Loucy (cell line): ENCODE data around the gene TIMM10.

Experiments
- H2AFZ ChIP-seq: fragments of 200-600 bp; sonication (generic); 2 replicates; pipeline ENCODE4 v1.6.0; 2016; ENCODE audit warnings: antibody characterized with exemption, mild to moderate bottlenecking, low read length, moderate library complexity
- H3F3A ChIP-seq: fragments of 200-600 bp; 2 replicates; pipeline ENCODE4 v1.6.0; 2016; ENCODE audit warnings: antibody characterized with exemption, low read depth, mild to moderate bottlenecking
- H3K27me3 ChIP-seq: fragments of 200-600 bp; sonication (generic); 2 replicates; pipeline ENCODE4 v1.6.1; 2014; ENCODE audit warnings: low read length, mild to moderate bottlenecking; ENCODE audit not compliant: insufficient read depth, poor library complexity, severe bottlenecking
- H3K36me3 ChIP-seq: fragments of 200-600 bp; sonication (generic); 2 replicates; pipeline ENCODE4 v1.6.1; 2016; ENCODE audit warnings: low read length; ENCODE audit not compliant: insufficient read depth
- H3K4me1 ChIP-seq: fragments of 200-600 bp; sonication (generic); 2 replicates; pipeline ENCODE4 v1.5.1; 2014; ENCODE audit warnings: low read length, mild to moderate bottlenecking; ENCODE audit not compliant: insufficient read depth, poor library complexity, severe bottlenecking
- H3K4me2 ChIP-seq: fragments of 200-600 bp; sonication (generic); 2 replicates; pipeline ENCODE4 v1.6.0; 2014; ENCODE audit warnings: antibody characterized with exemption, low read length, low read depth, mild to moderate bottlenecking; ENCODE audit not compliant: poor library complexity, severe bottlenecking
- H3K4me3 ChIP-seq: fragments of 200-600 bp; sonication (generic); 2 replicates; pipeline ENCODE4 v1.5.1; 2014; ENCODE audit warnings: low read length, mild to moderate bottlenecking, mixed read lengths; ENCODE audit not compliant: poor library complexity, severe bottlenecking
- H3K79me2 ChIP-seq: fragments of 200-600 bp; sonication (generic); 2 replicates; pipeline ENCODE4 v1.6.1; 2014; ENCODE audit warnings: low read length; ENCODE audit not compliant: insufficient read depth
- H3K9ac ChIP-seq: fragments of 200-600 bp; sonication (generic); 2 replicates; pipeline ENCODE4 v1.6.0; 2014; ENCODE audit warnings: mild to moderate bottlenecking, low read depth, low read length, moderate library complexity; ENCODE audit not compliant: poor library complexity, severe bottlenecking
- H3K9me2 ChIP-seq: fragments of 200-600 bp; sonication (generic); replicated peaks from 2 replicates; pipeline ENCODE4 v1.6.1; 2016; ENCODE audit warnings: low read depth, low read length, mixed read lengths
- H3K9me3 ChIP-seq: fragments of 200-600 bp; sonication (generic); 2 replicates; pipeline ENCODE4 v1.6.1; 2014; ENCODE audit warnings: mild to moderate bottlenecking, antibody characterized with exemption, low read length, low read depth; ENCODE audit not compliant: insufficient read depth
- H4K20me1 ChIP-seq: fragments of 200-600 bp; sonication (generic); 2 replicates; pipeline ENCODE4 v1.6.0; 2014; ENCODE audit warnings: antibody characterized with exemption, low read length, mild to moderate bottlenecking; ENCODE audit not compliant: insufficient read depth, poor library complexity, severe bottlenecking
- CTCF ChIP-seq: fragments of 200-600 bp; sonication (generic); conservative IDR thresholded peaks from 2 replicates; pipeline ENCODE4 v1.5.1; 2014; ENCODE audit warnings: mild to moderate bottlenecking, antibody characterized with exemption, low read length
- EZH2phosphoT487 ChIP-seq: fragments of 200-600 bp; IDR thresholded peaks from 2 replicates; pipeline ENCODE4 v1.6.1; 2018; ENCODE audit warnings: antibody characterized with exemption, mild to moderate bottlenecking, moderate library complexity, borderline replicate concordance

The TIMM10 gene

DNA sequence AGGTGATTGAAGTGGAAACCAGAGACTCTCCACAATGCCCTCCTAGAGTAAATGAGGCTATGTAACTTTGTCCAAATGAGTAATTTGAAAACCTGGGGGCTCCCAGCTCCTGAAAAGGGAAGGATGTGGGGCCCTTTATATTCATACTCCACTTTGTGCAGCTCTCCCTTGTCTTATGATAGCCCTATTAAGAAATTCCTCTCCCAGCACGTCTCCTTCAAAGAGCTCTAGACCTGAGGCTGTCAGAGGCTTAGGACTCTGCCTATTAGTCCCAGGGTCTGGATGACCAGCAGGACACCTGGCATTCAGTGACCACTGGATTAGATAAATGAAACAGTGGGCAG lies 17.1 kb downstream of the TIMM10 start:
- Histone ChIP-seq H3K36me3 (no peaks in the 10 kb centered on the region), H3K4me3 (peak overlapping the region; percentile 98), H3K9me3 (no peaks in the 10 kb centered on the region), H3K9me2 (no peaks in the 10 kb centered on the region), H4K20me1 (peaks cover 4% of the 10 kb centered on the region), H3K4me2 (peak overlapping the region; percentile 96), H3K79me2 (peaks cover 36% of the 10 kb centered on the region), H3F3A (0 out of 2 replicates have a peak, but pooled peaks cover 12% of the 10 kb centered on the region), H3K27me3 (no peaks in the 10 kb centered on the region), H3K9ac (peak overlapping the region; percentile 84), H3K4me1 (peaks cover 41% of the 10 kb centered on the region), H2AFZ (no peak overlapping the region)
- TF ChIP-seq CTCF (no peak), EZH2phosphoT487 (no peak)

- H3F3A ChIP-seq, result 0 out of 2 replicates have a peak, but pooled peaks cover 12% of the 10 kb centered on the region
- peaks cover 37% of the 10 kb centered on the region for H3K79me2 ChIP-seq
- H4K20me1 ChIP-seq, result peaks cover 4% of the 10 kb centered on the region
- no peaks in the 10 kb centered on the region for H3K36me3 ChIP-seq
- H3K4me1 ChIP-seq, result peaks cover 43% of the 10 kb centered on the region
- no peaks in the 10 kb centered on the region for H3K27me3 ChIP-seq
- peak overlapping the region; percentile 98 for H3K4me3 ChIP-seq
- peak overlapping the region; percentile 96 for H3K4me2 ChIP-seq
- H2AFZ ChIP-seq, result no peak overlapping the region
- no peaks in the 10 kb centered on the region for H3K9me2 ChIP-seq
- TF ChIP-seq CTCF (no peak), EZH2phosphoT487 (no peak)
- H3K9me3 ChIP-seq, result no peaks in the 10 kb centered on the region
- H3K9ac ChIP-seq, result peak overlapping the region; percentile 84
These were observed 17.7 kb downstream of the TIMM10 start for GRCh38 chr11:57512646-57513451.

DNA sequence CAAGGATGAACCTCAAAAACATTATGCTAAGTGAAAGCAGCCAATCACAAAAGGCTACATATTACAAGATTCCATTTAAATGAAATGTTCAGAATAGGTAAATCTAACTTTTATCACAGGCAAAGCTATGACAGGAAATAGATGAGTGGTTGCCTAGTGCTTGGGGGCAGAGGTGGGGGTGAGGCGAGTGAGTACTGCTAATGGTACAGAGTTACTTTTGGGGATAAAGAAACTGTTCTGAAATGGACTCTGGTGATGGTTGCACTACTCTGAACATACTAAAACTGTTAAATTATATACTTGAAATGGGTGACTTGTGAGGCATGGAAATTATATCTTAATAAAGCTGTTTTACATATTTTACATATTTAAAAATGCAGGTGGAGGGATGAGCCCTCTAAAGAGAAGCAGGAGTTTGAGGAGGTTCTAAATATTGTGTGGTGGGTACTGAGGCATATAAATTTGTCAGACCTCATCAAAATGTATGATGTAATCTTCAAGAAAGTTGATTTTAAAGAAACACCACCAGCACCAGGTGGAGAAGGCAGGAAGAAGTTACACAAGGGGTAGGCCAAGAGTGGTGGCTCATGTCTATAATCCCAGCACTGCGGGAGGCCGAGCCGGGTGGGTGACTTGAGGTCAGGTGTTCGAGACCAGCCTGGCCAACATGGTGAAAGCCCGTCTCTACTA lies 18.7 kb downstream of the TIMM10 start:
- H3K79me2 ChIP-seq, result peaks cover 39% of the 10 kb centered on the region
- no peak overlapping the region for H2AFZ ChIP-seq
- peaks cover 4% of the 10 kb centered on the region for H4K20me1 ChIP-seq
- H3K9ac ChIP-seq, result peak overlapping the region; percentile 84
- H3K4me3 ChIP-seq, result peak overlapping the region; percentile 98
- H3F3A ChIP-seq, result 0 out of 2 replicates have a peak, but pooled peaks cover 12% of the 10 kb centered on the region
- H3K9me2 ChIP-seq, result no peaks in the 10 kb centered on the region
- H3K4me2 ChIP-seq, result peak overlapping the region; percentile 96
- H3K9me3 ChIP-seq, result no peaks in the 10 kb centered on the region
- H3K36me3 ChIP-seq, result no peaks in the 10 kb centered on the region
- peaks cover 43% of the 10 kb centered on the region for H3K4me1 ChIP-seq
- no peaks in the 10 kb centered on the region for H3K27me3 ChIP-seq
- TF ChIP-seq CTCF, result no peak
- TF ChIP-seq EZH2phosphoT487, result no peak
